ENCODE results near the gene EFNB2. TPM values are rescaled to one million over a fixed set of nuclear protein-coding genes. Genes with fewer than 3 reads are reported as not detected.

EFNB2 gene
- total and polyA plus RNA-seq, 2 of the 8 experiments (the other 6 are each of a cell fraction or from before 2014, with no cell fraction given): 8.2 to 12.0 TPM

GRCh38 chr13:106527445-106527801, 8.0 kb downstream of the EFNB2 start:
- no peak overlapping the region for H2BK120ac ChIP-seq (replicated peaks; ENCODE audit: low read depth, low read length)
- H2AFZ ChIP-seq (ENCODE audit: low read length): no peak overlapping the region
- no peaks in the 10 kb centered on the region for H3K36me3 ChIP-seq (ENCODE audit: control insufficient read depth in 2 of 4, insufficient read depth in 4 of 4, low read length in 3 of 4)
- ChIA-PET CTCF (ENCODE audit: partially characterized antibody) (interaction anchor here (0.6 to 1.4 kb wide), 3 partner anchors 9 to 443 kb away, joined by 3 to 5 read pairs (median 5); no protein-coding TSS in a partner anchor), POLR2A (ENCODE audit: partially characterized antibody) (interaction anchor here (1.0 kb wide), 1 partner anchor 9 kb away, joined by 3 read pairs; no protein-coding TSS in a partner anchor)
- H2BK12ac ChIP-seq (ENCODE audit: low read depth, low read length): no peak overlapping the region
- H2BK20ac ChIP-seq (ENCODE audit: low read length): no peak overlapping the region
- peaks cover 0 to 89% of the 10 kb centered on the region in 2 experiments; a peak in 2 of 4 replicates for H3K79me2 ChIP-seq (ENCODE audit: control insufficient read depth in 1 of 2, insufficient read depth in 2 of 2, low read length in 2 of 2)
- no peak for DNase-seq (ENCODE audit: low read depth in 1 of 2, low spot score in 2 of 2)
- H3K56ac ChIP-seq (replicated peaks; ENCODE audit: insufficient read length, low read depth, low read length): no peak overlapping the region
- H3K9ac ChIP-seq (replicated peaks in 1 of 4; ENCODE audit: extremely low read depth in 1 of 4, low read depth in 3 of 4, low read length in 3 of 4): no peak overlapping the region
- no peak overlapping the region; a peak in 1 of 4 replicates for H3K4me2 ChIP-seq (ENCODE audit: insufficient read depth in 1 of 2, low read depth in 2 of 2, low read length in 2 of 2)
- peaks cover 0 to 18% of the 10 kb centered on the region in 2 experiments for H4K20me1 ChIP-seq (replicated peaks in 1 of 2; ENCODE audit: control insufficient read depth in 1 of 2, insufficient read depth in 2 of 2, low read length in 2 of 2)
- H2BK15ac ChIP-seq (ENCODE audit: low read length): no peak overlapping the region
- no peak for FAIRE-seq
- H3K23me2 ChIP-seq (ENCODE audit: low read depth, low read length): no peaks in the 10 kb centered on the region
- WGBS, 2 experiments (ENCODE audit: extremely low coverage in 1 of 2, insufficient coverage in 1 of 2, insufficient read length in 1 of 2, insufficient replicate concordance in 2 of 2, low coverage in 1 of 2, low lambda C conversion rate in 2 of 2, missing lambda C conversion rate in 1 of 2): 81% methylated on average over 1 of the region's 1 CpG; no CpG with 5 or more reads in 1 of the 2 experiments
- no peak overlapping the region for H3K4me3 ChIP-seq (ENCODE audit: extremely low read depth in 1 of 4, insufficient read depth in 2 of 4, low read depth in 3 of 4, low read length in 4 of 4)
- no peak overlapping the region for H3K23ac ChIP-seq (ENCODE audit: insufficient read length)
- no peak overlapping the region for H4K8ac ChIP-seq (ENCODE audit: extremely low read depth, insufficient read depth, low read length)
- no peak overlapping the region for H2BK5ac ChIP-seq (ENCODE audit: low read depth, low read length)
- no peak overlapping the region for H3K18ac ChIP-seq (ENCODE audit: extremely low read depth, low read length)
- H3K27me3 ChIP-seq (replicated peaks in 1 of 4; ENCODE audit: control insufficient read depth in 3 of 4, extremely low read depth in 1 of 4, insufficient read depth in 3 of 4, low read length in 3 of 4): no peaks in the 10 kb centered on the region
- no peak overlapping the region for H4K91ac ChIP-seq (replicated peaks; ENCODE audit: insufficient read length, low read length)
- H4K5ac ChIP-seq (ENCODE audit: insufficient read length, low read depth, low read length): no peak overlapping the region
- H3K4me1 ChIP-seq (replicated peaks in 1 of 4; ENCODE audit: control insufficient read depth in 3 of 4, insufficient read depth in 4 of 4, low read length in 3 of 4): peaks cover 14 to 37% (median 25%) of the 10 kb centered on the region in 4 experiments; a peak in 6 of 7 replicates
- TF ChIP-seq CREB1 (IDR thresholded peaks at IDR 0.05) (no peak), SUZ12 (IDR thresholded peaks at IDR 0.05; ENCODE audit: low read length) (no peak), RXRA (IDR thresholded peaks at IDR 0.05; ENCODE audit: insufficient read depth, low read depth, low read length) (no peak), GABPA (IDR thresholded peaks at IDR 0.05; ENCODE audit: borderline replicate concordance, insufficient read depth, low read length) (no peak), HDAC2 (IDR thresholded peaks at IDR 0.05; ENCODE audit: borderline replicate concordance in 1 of 2, low read depth in 2 of 2, low read length in 2 of 2) (no peak)
- no peaks in the 10 kb centered on the region for H3K9me3 ChIP-seq (ENCODE audit: insufficient read depth in 2 of 2, low read depth in 1 of 2, low read length in 1 of 2)
- no peaks in the 10 kb centered on the region; the same call in 1 of the 2 replicates for H3K79me1 ChIP-seq (ENCODE audit: low read depth, low read length)
- no peak overlapping the region for H2AK5ac ChIP-seq (ENCODE audit: low read depth, low read length)
- H3K14ac ChIP-seq (ENCODE audit: insufficient read length): no peak overlapping the region
- H3K27ac ChIP-seq (ENCODE audit: low read depth, low read length): no peak overlapping the region
- no peak overlapping the region for H3K4ac ChIP-seq (replicated peaks; ENCODE audit: insufficient read length, low read depth, low read length)

Data from H1 (cell line).